ENCODE data around the gene GPR42.

GRCh38 chr19:35389192-35389861 lies 18.5 kb downstream of the GPR42 start:
- TF ChIP-seq CTCF (IDR thresholded peaks at IDR 0.05) (no peak), POLR2A (IDR thresholded peaks at IDR 0.05) (no peak)

Measured in adrenal gland (tissue), 5 donors.